Activated CD4-positive, alpha-beta T cell treated with anti-CD3 and anti-CD28 coated beads, Interleukin-2, amount 50 U/mL, for 1 hour (primary cell): ENCODE measurements around the gene TTLL11.
A peak's percentile ranks its signal among the peaks of the same experiment; 100 is the strongest.
"Not testable (repeated sequence)": the region's sequence is repeated elsewhere in the genome, so short reads cannot be mapped to it uniquely, and the experiment has no call there.

Source experiments
- DNase-seq: peaks from one replicate; pipeline ENCODE4 v3.0.0-alpha.2; 2020

TTLL11 gene

DNA sequence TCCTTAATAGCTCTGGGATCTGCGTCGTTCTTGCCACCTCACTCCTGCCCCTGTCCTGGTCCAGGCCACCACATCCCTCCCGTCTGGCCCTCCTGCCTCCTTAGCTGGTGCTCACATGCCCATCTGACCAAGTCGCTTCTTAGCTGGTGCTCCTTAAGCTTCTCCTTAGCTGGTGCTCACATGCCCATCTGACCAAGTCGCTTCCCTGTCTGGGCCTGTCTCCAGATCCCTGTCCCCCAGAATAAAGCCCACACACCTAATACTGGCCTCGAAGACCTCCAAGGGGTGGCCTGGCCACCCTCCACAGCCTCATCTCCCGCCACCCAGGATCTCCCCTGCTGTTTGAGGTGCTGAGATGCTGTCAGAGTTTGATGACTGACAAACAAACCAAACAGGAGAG lies 31.4 kb upstream of the TTLL11 start:
- no peak for DNase-seq

DNA sequence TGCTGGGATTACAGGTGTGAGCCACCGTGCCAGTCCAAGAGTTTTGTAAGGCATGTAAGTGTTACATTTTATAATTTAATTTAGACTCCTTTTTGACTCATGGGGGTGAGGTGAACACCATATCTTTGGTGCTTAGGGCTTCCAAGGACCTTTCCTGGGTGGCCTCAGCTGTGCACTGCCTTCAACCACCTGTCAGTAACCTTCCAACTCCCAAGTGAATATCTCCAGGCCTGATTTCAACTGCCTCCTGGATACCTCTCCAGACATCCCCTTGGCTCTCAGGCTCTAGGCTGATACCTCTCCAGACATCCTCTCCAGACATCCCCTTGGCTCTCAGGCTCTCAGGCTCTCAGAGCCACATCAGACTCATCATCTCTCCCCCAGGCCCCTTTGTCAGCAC lies 30.9 kb upstream of the TTLL11 start:
- no peak for DNase-seq

- peak; percentile 72 for DNase-seq
These were observed 30.0 kb upstream of the TTLL11 start for GRCh38 chr9:122122903-122123632.

GRCh38 chr9:122122468-122122867 lies 29.4 kb upstream of the TTLL11 start:
- no peak for DNase-seq

DNA sequence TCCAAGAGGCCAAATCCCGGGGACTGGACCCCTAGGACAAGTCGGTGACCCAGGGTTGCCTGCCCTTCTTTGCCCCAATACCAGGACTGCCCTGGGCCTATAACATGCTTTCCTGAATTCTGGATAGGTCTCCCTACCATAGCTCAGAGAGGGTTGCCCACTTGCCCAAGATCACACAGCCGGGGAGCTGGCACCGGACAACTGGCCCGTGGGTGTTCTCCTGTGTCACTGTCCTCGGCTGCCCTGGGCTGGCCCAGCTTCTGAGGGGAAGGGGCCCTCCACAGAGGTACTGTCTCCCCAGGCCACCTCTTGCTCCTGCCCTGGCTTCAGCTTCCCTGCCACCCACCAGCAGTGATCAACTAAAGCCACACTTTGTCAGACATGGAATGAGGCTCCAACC lies 28.8 kb upstream of the TTLL11 start:
- no peak for DNase-seq

DNA sequence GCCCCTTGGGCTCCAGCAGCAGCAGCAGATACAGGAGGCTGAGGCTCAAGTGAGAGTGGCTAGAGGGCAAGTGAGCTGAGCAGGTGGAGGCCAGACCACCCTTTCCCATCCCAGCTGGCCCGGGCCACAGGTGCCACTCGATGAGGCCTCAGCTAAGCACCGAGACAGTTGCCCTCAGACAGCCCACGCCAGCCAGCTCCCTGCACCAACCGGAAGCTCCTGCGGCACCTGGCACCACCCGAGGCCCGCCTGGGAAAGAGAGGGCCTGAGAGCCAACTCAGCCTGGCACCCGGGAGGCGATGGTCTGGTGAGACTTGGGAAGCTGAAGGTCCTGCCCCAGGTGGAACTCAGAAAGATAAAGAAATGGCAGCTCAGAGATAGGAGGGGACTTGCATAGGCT lies 28.3 kb upstream of the TTLL11 start:
- no peak for DNase-seq

- DNase-seq = no peak
These were observed 27.4 kb upstream of the TTLL11 start for GRCh38 chr9:122120316-122121071.

DNA sequence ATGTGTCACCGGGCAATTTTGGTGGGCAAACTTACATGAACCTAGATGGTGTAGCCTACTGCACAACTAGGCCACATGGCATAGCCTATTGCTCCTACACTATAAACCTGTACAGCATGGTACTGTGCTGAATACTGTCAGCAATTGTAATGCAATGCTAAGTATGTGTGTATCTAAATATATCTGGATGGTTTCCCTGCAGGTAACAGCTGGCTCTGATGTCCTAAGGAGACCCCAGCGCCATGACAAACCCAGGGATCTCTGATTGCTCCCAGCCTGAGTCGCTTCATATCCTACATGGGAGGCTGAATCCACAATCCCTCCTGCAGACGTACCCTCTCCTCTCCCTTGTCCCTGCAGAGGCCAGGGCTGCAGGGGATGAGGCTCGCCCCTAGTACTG lies 26.6 kb upstream of the TTLL11 start:
- no peak for DNase-seq

GRCh38 chr9:122119166-122119521 lies 26.0 kb upstream of the TTLL11 start:
- DNase-seq = no peak

DNA sequence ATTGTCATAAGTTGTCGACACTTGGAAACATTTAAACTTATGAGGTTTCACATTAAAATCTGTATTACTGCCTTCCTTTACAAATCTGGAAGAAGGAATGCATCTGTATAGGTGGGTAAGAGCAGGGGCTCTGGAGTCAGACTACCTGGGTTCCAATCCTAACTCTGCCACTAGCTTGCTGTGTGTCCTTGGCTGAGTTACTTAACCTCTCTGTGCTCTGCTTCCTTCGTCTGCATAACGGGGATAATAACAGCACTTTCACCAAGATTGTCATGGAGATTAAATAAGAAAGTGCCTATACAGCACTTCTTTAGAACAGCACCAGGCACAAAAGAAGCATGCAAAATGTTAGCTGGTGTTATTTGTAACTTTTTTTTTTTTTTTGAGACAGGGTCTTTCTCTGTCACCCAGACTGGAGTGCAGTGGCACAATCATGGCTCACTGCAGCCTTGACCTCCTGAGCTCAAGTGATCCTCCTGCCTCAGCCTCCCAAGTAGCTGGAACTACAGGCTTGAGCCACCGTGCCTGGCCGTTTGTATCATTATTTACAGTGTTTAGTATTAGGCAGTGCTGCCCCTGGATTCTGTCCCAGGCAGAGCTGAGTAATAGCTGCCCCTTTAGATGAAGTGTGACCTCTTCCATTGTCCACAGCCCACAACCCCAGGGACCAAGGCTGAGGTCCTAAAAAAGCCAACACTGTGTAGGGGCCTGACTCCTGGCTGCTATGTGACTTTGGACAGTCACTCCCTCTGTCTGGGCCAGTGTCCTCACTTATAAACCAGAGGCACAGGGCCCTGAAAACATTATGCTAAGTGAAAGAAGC lies 25.4 kb upstream of the TTLL11 start:
- no peak for DNase-seq

GRCh38 chr9:122117241-122117640 lies 24.1 kb upstream of the TTLL11 start:
- DNase-seq = not testable (repeated sequence)

DNA sequence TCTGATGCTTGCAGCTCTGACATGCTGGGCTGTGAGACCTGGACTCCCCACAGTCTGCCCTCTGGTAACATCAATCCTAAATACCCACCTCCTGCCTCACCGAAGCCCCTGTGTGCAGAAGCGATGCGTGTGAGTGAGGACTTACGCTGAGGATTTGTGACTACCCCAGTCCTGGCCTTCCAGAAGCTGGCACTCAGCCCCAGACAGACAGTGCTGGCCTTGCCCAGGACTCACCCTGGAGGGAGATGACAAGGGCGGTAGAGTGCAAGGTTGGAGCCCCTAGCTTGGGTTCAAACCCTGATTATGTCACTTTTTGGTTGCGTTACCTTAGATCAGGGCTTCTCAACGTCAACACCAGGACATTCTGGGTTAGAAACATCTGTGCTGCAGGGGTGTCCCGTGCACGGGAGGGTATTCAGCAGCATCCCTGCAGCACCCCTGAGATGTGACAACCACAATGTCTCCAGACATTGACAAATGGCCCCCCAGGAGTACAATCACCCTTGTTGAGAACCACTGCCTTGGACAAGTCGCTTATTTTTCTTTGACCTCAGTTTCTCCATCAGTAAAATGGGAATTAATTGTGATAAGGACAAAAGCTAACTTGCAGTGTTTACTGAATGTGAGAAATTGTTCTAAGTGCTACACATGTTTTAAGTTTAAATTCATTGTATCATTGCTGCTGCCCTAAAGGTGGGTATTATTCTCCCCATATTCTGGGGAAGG lies 23.5 kb upstream of the TTLL11 start:
- no peak for DNase-seq

DNA sequence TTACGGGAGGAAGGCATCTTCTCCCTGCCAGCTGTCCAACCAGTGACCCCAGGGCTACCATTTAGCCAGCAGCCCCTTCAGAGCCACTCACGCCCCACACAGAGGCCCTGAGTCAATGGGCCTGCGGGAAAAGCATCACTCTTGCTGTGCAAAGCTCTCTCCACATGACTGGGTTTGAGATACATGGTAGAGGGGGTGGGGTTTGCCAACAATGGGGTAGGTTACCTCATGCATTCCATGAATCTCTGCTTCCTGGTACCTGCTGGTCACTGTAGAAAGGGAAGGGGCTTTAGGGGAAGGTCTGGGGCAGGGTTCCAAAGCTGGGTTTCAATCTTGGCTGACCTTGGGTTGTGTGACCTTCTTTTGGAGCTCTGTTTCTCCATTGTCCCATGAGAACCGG lies 22.9 kb upstream of the TTLL11 start:
- no peak for DNase-seq

DNA sequence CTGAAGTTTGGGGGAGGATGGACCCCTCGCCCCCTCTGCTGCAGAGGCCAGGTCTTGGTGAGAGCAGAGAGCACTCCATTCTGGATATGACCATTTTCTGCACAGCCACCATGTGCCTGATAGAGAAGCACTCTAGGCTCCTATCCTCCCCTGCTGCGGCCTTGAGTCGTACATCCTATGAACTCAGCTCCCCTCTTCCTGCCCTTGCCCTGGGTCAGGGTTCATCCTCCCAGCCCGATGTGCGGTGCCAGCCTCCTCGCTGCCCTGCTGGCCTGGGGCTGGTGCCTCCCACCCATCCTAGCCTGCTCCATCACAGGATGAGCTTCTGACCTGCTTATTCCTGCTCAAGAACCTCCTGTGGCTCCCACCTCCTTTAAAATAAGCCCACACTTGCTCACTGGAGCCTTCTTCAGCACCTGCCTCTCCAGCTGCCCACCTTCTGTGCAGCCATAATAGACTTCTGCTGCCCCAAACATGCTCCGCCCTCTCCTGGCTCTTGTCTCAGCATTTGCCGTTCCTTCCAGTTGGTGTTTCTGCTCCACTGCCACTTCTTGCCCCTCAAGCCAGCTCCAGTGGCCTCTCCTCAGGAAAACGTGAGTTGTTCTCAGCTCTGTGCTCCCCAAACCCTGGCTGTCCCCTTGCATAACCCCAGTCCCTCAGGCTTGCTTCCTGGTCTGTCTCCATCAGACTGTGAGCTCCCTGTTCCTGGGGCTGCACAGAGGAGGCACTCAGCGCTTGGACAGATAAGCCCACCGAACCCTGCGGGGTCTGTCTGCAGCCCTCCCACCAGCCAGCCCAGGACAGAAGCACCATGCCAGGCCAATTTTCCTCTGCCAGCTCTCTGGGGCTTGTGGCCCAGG lies 22.3 kb upstream of the TTLL11 start:
- DNase-seq = no peak

- no peak for DNase-seq
These were observed 20.5 kb upstream of the TTLL11 start for GRCh38 chr9:122113574-122113973.

GRCh38 chr9:122112238-122112637 lies 19.1 kb upstream of the TTLL11 start:
- no peak for DNase-seq

DNA sequence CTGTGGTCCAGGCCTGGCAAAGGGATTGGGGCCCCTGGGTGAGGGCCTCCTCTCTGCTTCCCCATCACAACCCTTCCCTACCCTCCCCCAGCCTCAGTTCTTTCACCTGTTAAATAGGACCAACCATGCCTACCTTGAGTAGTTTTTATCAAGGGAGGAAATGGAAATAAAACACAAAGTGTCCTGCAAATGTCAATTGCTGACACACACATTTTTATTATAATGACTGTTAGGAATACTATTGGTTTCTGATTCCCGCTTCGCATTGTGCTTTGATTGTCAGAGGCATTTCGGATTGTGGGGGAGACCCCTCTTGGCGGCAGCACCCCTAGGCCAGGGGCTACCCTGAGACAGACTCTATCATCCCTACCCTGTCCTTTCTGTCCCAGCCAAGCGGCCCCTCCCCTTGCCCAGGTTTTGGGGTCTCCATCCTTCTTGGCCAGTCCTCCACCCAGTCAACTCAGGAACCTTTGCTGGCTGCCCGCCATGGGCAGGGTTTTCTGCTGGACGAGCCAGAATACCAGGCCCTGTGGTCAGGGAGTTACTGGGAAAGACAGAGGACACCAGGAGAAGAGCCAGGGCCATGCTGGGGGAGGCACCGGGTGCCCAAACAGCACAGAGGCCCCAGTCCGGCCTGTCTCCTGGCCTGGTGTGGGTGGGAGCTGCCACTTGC lies 18.4 kb upstream of the TTLL11 start:
- DNase-seq = no peak

- DNase-seq = no peak
These were observed 17.2 kb upstream of the TTLL11 start for GRCh38 chr9:122110100-122110833.

DNA sequence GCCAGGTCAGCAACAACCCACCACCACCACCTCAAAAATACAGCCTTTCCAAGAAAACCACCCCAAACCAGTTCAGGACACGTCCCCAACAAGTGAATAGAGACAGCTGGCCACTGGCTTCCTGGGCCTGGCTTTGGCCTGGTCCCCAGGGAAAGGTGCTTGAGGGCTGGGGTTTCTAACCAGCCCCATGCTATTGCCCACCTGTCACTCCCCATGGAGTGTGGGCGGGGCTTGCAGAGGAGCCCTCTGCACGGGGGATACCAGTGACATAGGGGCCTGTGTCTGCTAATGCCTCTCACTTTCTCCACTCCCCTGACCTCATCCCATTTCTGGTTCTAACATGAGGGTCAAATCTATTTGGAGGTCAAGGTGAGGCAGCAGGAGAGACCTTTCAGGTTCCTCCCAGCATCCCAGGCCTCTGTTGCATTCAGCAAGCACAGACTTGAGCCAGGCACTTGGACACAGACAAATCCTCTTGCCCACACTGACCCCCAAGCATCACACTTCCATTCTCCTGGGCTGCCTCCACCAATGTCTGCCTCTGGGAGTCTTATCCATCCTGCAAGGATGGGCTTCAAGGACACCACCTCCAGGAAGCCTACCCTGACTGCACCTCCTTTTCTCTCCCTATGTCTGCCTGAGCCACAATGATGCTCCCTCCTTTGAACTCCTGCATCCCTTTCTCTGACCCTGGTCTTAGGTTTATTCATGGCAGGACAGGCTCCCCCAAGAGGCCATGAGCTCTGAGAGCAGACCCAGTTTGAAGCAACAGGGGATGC lies 16.1 kb upstream of the TTLL11 start:
- no peak for DNase-seq

- DNase-seq = no peak
These were observed 14.2 kb upstream of the TTLL11 start for GRCh38 chr9:122107291-122107805.
